Mesenchymal stem cell (in vitro differentiated cells and primary cell): ENCODE data around the gene DNAJC5G.

Source experiments
- DNase-seq: peaks from one replicate; pipeline ENCODE4 v3.0.0-alpha.2; 2013
- H2AFZ ChIP-seq: one replicate; pipeline ENCODE4 v1.6.1; 2013; ENCODE audit warnings: low read depth, mild to moderate bottlenecking, control low read depth, inconsistent platforms, low read length, moderate library complexity
- H2AK5ac ChIP-seq: 2 replicates; pipeline ENCODE4 v1.6.1; 2013; ENCODE audit warnings: low read length, moderate library complexity, mild to moderate bottlenecking, inconsistent platforms; ENCODE audit not compliant: severe bottlenecking
- H2BK120ac ChIP-seq: one replicate; pipeline ENCODE4 v1.6.1; 2013; ENCODE audit warnings: low read depth, mild to moderate bottlenecking, inconsistent platforms, low read length, moderate library complexity
- H2BK12ac ChIP-seq, 2 experiments: one replicate each; pipeline ENCODE4 v1.6.1; 2013; ENCODE audit warnings: inconsistent platforms in 2 of 2, low read length in 2 of 2, mild to moderate bottlenecking in 2 of 2, moderate library complexity in 2 of 2, control low read depth in 1 of 2
- H2BK15ac ChIP-seq: one replicate; pipeline ENCODE4 v1.6.1; 2013; ENCODE audit warnings: mild to moderate bottlenecking, low read depth, inconsistent platforms; ENCODE audit not compliant: poor library complexity, severe bottlenecking
- H2BK5ac ChIP-seq: 2 replicates; pipeline ENCODE4 v1.6.1; 2013; ENCODE audit warnings: low read depth, mild to moderate bottlenecking, low read length, control low read depth, inconsistent platforms; ENCODE audit not compliant: poor library complexity, severe bottlenecking
- H3K14ac ChIP-seq, 2 experiments: one replicate each; pipeline ENCODE4 v1.6.1; 2013; ENCODE audit warnings: inconsistent platforms in 2 of 2, low read length in 2 of 2, control low read depth in 1 of 2, mild to moderate bottlenecking in 1 of 2, moderate library complexity in 1 of 2
- H3K18ac ChIP-seq, 2 experiments: one replicate each; pipeline ENCODE4 v1.6.1; 2013; ENCODE audit warnings: inconsistent platforms in 2 of 2, low read length in 2 of 2, control low read depth in 1 of 2, low read depth in 1 of 2, mild to moderate bottlenecking in 1 of 2
- H3K23ac ChIP-seq, 2 experiments: one replicate each; pipeline ENCODE4 v1.6.1; 2013; ENCODE audit warnings: inconsistent platforms in 2 of 2, low read length in 2 of 2, mild to moderate bottlenecking in 2 of 2, moderate library complexity in 2 of 2, control low read depth in 1 of 2
- H3K27ac ChIP-seq: 2 replicates; pipeline ENCODE4 v1.5.1; 2013; ENCODE audit warnings: mild to moderate bottlenecking, moderate library complexity, low read length, control low read depth, inconsistent platforms; ENCODE audit not compliant: poor library complexity, severe bottlenecking
- H3K27me3 ChIP-seq, 2 experiments: 2 replicates each; pipeline versions ENCODE4 v1.6.1 to v1.7.0; 2013; ENCODE audit warnings: low read length in 2 of 2, mild to moderate bottlenecking in 2 of 2, moderate library complexity in 2 of 2, control low read depth in 1 of 2, inconsistent platforms in 1 of 2; ENCODE audit not compliant: control insufficient read depth in 1 of 2, insufficient read depth in 1 of 2
- H3K36me3 ChIP-seq, 2 experiments: 2 replicates each; pipeline versions ENCODE4 v1.6.1 to v1.7.0; 2013; ENCODE audit warnings: low read length in 2 of 2, control low read depth in 1 of 2, inconsistent platforms in 1 of 2, low read depth in 1 of 2, mild to moderate bottlenecking in 1 of 2; ENCODE audit not compliant: insufficient read depth in 2 of 2, control insufficient read depth in 1 of 2
- H3K4ac ChIP-seq, 2 experiments: one replicate each; pipeline ENCODE4 v1.6.1; 2013; ENCODE audit warnings: inconsistent platforms in 2 of 2, low read length in 2 of 2, mild to moderate bottlenecking in 2 of 2, moderate library complexity in 2 of 2, control low read depth in 1 of 2, low read depth in 1 of 2
- H3K4me1 ChIP-seq: 2 replicates; pipeline ENCODE4 v1.6.1; 2013; ENCODE audit warnings: low read depth, low read length, control low read depth; ENCODE audit not compliant: control insufficient read depth, insufficient read depth
- H3K4me2 ChIP-seq: 2 replicates; pipeline ENCODE4 v1.6.1; 2013; ENCODE audit warnings: low read length, mild to moderate bottlenecking, inconsistent platforms; ENCODE audit not compliant: poor library complexity, severe bottlenecking
- H3K4me3 ChIP-seq, 2 experiments: 2 replicates each; pipeline versions ENCODE4 v1.5.1 to v1.7.0; 2013; ENCODE audit warnings: low read length in 2 of 2, mild to moderate bottlenecking in 2 of 2, control low read depth in 1 of 2, low read depth in 1 of 2; ENCODE audit not compliant: insufficient read depth in 1 of 2
- H3K79me1 ChIP-seq: replicated peaks from 2 replicates; pipeline ENCODE4 v1.6.1; 2013; ENCODE audit warnings: mild to moderate bottlenecking, control low read depth, low read length, inconsistent platforms; ENCODE audit not compliant: poor library complexity, severe bottlenecking
- H3K9ac ChIP-seq: 2 replicates; pipeline ENCODE4 v1.7.0; 2013; ENCODE audit warnings: mild to moderate bottlenecking, low read length, moderate library complexity
- H3K9me3 ChIP-seq: 2 replicates; pipeline ENCODE4 v1.7.0; 2013; ENCODE audit warnings: mild to moderate bottlenecking, low read length; ENCODE audit not compliant: control insufficient read depth
- H4K8ac ChIP-seq: one replicate; pipeline ENCODE4 v1.6.1; 2013; ENCODE audit warnings: inconsistent platforms, mild to moderate bottlenecking, low read length, moderate library complexity
- H4K91ac ChIP-seq: one replicate; pipeline ENCODE4 v1.6.1; 2013; ENCODE audit warnings: mild to moderate bottlenecking, low read length, inconsistent platforms
- WGBS: methylation state at CpG from one replicate; pipeline ENCODE4 v1.1.7; 2013; ENCODE audit warnings: mixed read lengths; 5-methylcytosine and 5-hydroxymethylcytosine counted together

The DNAJC5G gene

DNA sequence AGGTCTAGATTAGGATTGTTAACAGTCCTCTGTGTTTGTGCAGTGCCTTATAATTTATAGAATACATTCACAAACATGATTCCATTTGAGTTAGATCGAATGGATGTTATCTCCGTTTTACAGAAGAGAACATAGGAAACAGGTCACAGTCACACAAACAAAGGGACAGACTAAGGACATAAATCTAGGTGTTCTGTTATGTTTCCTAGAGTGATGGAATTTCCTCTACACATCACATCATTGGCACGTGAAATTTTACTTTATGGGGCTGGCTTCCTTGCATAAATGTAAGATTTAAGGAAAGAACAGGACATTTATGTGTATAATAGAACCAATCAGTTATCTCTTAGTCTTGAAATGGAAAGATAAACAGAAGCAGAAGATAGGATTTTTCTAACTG is 13.4 kb downstream of the DNAJC5G start:
- no peaks in the 10 kb centered on the region for H3K79me1 ChIP-seq
- no peak overlapping the region for H4K8ac ChIP-seq
- no peak overlapping the region for H3K23ac ChIP-seq
- H3K14ac ChIP-seq: no peak overlapping the region
- H3K4me2 ChIP-seq: no peak overlapping the region
- no peak overlapping the region for H3K4ac ChIP-seq
- no peak for DNase-seq
- H2AK5ac ChIP-seq: no peak overlapping the region
- H3K9ac ChIP-seq: no peak overlapping the region
- H4K91ac ChIP-seq: no peak overlapping the region
- H3K36me3 ChIP-seq: no peaks in the 10 kb centered on the region
- no peak overlapping the region for H2BK5ac ChIP-seq
- no peak overlapping the region for H2AFZ ChIP-seq
- no peak overlapping the region for H3K4me3 ChIP-seq
- no peaks in the 10 kb centered on the region for H3K9me3 ChIP-seq
- H2BK120ac ChIP-seq: no peak overlapping the region
- no peak overlapping the region for H2BK12ac ChIP-seq
- peaks cover 44 to 63% of the 10 kb centered on the region in 2 experiments for H3K27me3 ChIP-seq
- H3K27ac ChIP-seq: no peak overlapping the region
- WGBS: no CpG with 5 or more reads among the region's 3 CpGs
- H2BK15ac ChIP-seq: no peak overlapping the region
- H3K4me1 ChIP-seq: no peaks in the 10 kb centered on the region
- no peak overlapping the region for H3K18ac ChIP-seq

DNA sequence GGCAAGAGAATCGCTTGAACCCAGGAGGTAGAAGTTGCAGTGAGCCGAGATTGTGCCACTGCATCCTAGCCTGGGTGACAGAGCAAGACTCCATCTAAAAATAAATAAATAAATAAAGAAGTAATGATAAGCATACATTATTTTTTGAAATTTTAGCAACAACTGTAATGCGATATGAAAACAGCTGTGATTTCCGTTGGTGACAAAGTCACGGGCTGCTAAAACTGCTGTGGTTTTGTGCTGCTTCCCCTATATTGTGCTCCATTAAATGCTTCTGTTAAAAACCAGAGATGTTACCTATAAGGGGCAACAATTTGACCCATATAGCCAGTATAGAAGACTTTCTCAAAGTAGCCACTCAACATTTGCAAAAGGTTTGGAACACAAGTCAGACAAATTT is 15.3 kb downstream of the DNAJC5G start:
- Histone ChIP-seq H3K14ac (no peak overlapping the region), H3K9me3 (no peaks in the 10 kb centered on the region), H2AK5ac (no peak overlapping the region), H3K4me3 (no peak overlapping the region), H2BK120ac (no peak overlapping the region), H3K27ac (no peak overlapping the region), H3K9ac (no peak overlapping the region), H2BK12ac (no peak overlapping the region), H3K27me3 (peaks cover 38 to 52% of the 10 kb centered on the region in 2 experiments), H3K79me1 (no peaks in the 10 kb centered on the region), H3K4ac (no peak overlapping the region), H2AFZ (no peak overlapping the region), H3K4me1 (no peaks in the 10 kb centered on the region), H4K8ac (no peak overlapping the region), H3K23ac (no peak overlapping the region), H2BK5ac (no peak overlapping the region), H3K4me2 (no peak overlapping the region), H3K18ac (no peak overlapping the region), H3K36me3 (no peaks in the 10 kb centered on the region), H4K91ac (no peak overlapping the region), H2BK15ac (no peak overlapping the region)
- DNase-seq: no peak
- 95% methylated on average over 4 of the region's 5 CpGs for WGBS

DNA sequence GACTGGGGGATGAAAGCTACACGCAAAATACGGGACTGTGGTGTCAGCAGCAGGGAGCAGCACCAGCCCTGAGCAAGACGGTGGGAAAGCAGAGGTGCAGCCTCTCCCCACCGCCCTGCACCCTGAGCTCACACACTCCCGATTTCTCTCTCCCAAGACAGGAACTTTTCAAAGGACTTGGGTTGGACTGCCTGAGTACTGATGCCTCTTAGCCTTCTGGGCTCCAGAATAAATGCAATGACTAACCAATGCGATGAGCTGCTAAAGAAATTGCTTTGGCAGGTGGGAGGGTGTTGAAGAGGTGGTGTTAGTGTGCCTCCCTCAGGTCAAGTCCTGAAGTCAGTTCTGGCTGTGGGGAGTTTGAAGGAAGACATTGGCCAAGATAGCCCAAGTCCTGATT is 16.6 kb downstream of the DNAJC5G start:
- no peak overlapping the region for H2AK5ac ChIP-seq
- 18% methylated on average over 5 of the region's 6 CpGs for WGBS

GRCh38 chr2:27294928-27295327 is 19.7 kb downstream of the DNAJC5G start:
- 87% methylated on average over 8 of the region's 8 CpGs for WGBS
- Histone ChIP-seq H2BK5ac (no peak overlapping the region), H4K91ac (no peak overlapping the region), H3K4me3 (no peak overlapping the region), H3K4me1 (no peaks in the 10 kb centered on the region), H2AFZ (no peak overlapping the region), H2BK15ac (no peak overlapping the region), H3K9ac (no peak overlapping the region), H2BK12ac (no peak overlapping the region), H3K79me1 (no peaks in the 10 kb centered on the region), H4K8ac (no peak overlapping the region), H3K4me2 (no peak overlapping the region), H2BK120ac (no peak overlapping the region), H2AK5ac (no peak overlapping the region), H3K23ac (no peak overlapping the region), H3K14ac (no peak overlapping the region), H3K4ac (no peak overlapping the region), H3K9me3 (no peaks in the 10 kb centered on the region), H3K36me3 (no peaks in the 10 kb centered on the region), H3K27ac (no peak overlapping the region), H3K27me3 (peaks cover 28 to 56% of the 10 kb centered on the region in 2 experiments), H3K18ac (no peak overlapping the region)
- DNase-seq: no peak

More for the DNA sequence above, 16.6 kb downstream of the DNAJC5G start:
- H3K79me1 ChIP-seq: no peaks in the 10 kb centered on the region
- no peak overlapping the region for H2BK120ac ChIP-seq
- H2BK12ac ChIP-seq: peak overlapping the region in 1 of 2 experiments; percentile 63
- no peak overlapping the region for H3K4me2 ChIP-seq
- H3K36me3 ChIP-seq: no peaks in the 10 kb centered on the region
- no peak overlapping the region for H3K27ac ChIP-seq
- no peak overlapping the region for H3K14ac ChIP-seq
- no peak overlapping the region for H3K4ac ChIP-seq
- no peak overlapping the region for H2BK5ac ChIP-seq
- no peak overlapping the region for H3K9ac ChIP-seq
- no peak overlapping the region for H2AFZ ChIP-seq
- DNase-seq: no peak
- H4K91ac ChIP-seq: no peak overlapping the region
- H3K4me1 ChIP-seq: no peaks in the 10 kb centered on the region
- no peak overlapping the region for H4K8ac ChIP-seq
- peaks cover 35 to 54% of the 10 kb centered on the region in 2 experiments for H3K27me3 ChIP-seq
- H3K18ac ChIP-seq: peak overlapping the region; percentile 10 to 34
- no peak overlapping the region for H2BK15ac ChIP-seq
- no peak overlapping the region for H3K4me3 ChIP-seq
- no peaks in the 10 kb centered on the region for H3K9me3 ChIP-seq
- H3K23ac ChIP-seq: no peak overlapping the region
